Upper lobe of left lung (tissue), 6 donors: ENCODE measurements around the gene FYN. TPM values are rescaled to one million over a fixed set of nuclear protein-coding genes. Genes with fewer than 3 reads are reported as not detected.

ENCODE experiments used
- ATAC-seq, 2 donors: fragments of 200-7000 bp; cut with Tn5 transposase; one replicate each; pipeline ENCODE4 v1.9.1; 2022; ENCODE audit warnings: mild to moderate bottlenecking in 2 of 2, moderate library complexity in 2 of 2; ENCODE audit not compliant: low FRiP score in 2 of 2
- DNase-seq, 2 donors: peaks; one replicate each; pipeline ENCODE4 v3.0.0-alpha.2; 2019 to 2020
- H3K27ac ChIP-seq, 4 donors: fragments of 200-600 bp; sonication (generic); one replicate each; pipeline ENCODE4 v1.5.1; 2016 to 2019
- H3K27me3 ChIP-seq, 4 donors: fragments of 200-600 bp; sonication (generic); one replicate each; pipeline ENCODE4 v1.5.1; 2017 to 2019
- H3K36me3 ChIP-seq, 4 donors: fragments of 200-600 bp; sonication (generic); one replicate each; pipeline ENCODE4 v1.5.1; 2016 to 2019
- H3K4me1 ChIP-seq, 4 donors: fragments of 200-600 bp; sonication (generic); one replicate each; pipeline ENCODE4 v1.5.1; 2018 to 2019
- H3K4me3 ChIP-seq, 4 donors: fragments of 200-600 bp; sonication (generic); one replicate each; pipeline ENCODE4 v1.5.1; 2017 to 2019; ENCODE audit warnings: mild to moderate bottlenecking in 2 of 4, moderate library complexity in 1 of 4
- H3K9me3 ChIP-seq, 4 donors: fragments of 200-600 bp; sonication (generic); one replicate each; pipeline ENCODE4 v1.5.1; 2018 to 2019
- CTCF ChIP-seq, 6 experiments: fragments of 450-650 bp in 4 of 6; fragments of 200-600 bp in 2 of 6; sonication (generic) in 2 of 6; IDR thresholded peaks; one replicate each; pipeline ENCODE4 v1.5.1; 2016 to 2019; ENCODE audit warnings: antibody characterized with exemption in 6 of 6
- EP300 ChIP-seq, 4 donors: sonication (generic); formaldehyde crosslinking; IDR thresholded peaks; one replicate each; pipeline ENCODE4 v1.5.1; 2017; ENCODE audit warnings: antibody characterized with exemption in 4 of 4, control low read depth in 2 of 4
- POLR2A ChIP-seq, 4 donors: fragments of 450-650 bp; IDR thresholded peaks; one replicate each; pipeline ENCODE4 v1.5.1; 2016 to 2017; ENCODE audit warnings: antibody characterized with exemption in 4 of 4, mild to moderate bottlenecking in 2 of 4
- POLR2AphosphoS5 ChIP-seq, 2 donors: sonication (generic); formaldehyde crosslinking; IDR thresholded peaks; one replicate each; pipeline ENCODE4 v1.5.1; 2017; ENCODE audit warnings: antibody characterized with exemption in 2 of 2
- WGBS, 2 donors: methylation state at CpG; one replicate each; pipeline ENCODE4 v1.1.5; 2017 to 2018; 5-methylcytosine and 5-hydroxymethylcytosine counted together
- total RNA-seq, 6 donors: library from RNA; depleted of rRNA in 4 of 6; stranded (reverse); fragments of >200 nt in 4 of 6; gene quantifications; one replicate each; pipeline versions ENCODE4 v1.1.0 to v1.2.1, GENCODE V29; 2016 to 2021
- donor health status: DM: no; HTN: no; CAD: no; lungs with moderate emphysema.
- donor health status: DM: no; HTN: yes; CAD: no; lungs with severe emphysema.

Gene FYN
- total RNA-seq, 6 donors from 2014 or later, result 69.1 to 181 (median 113) TPM

GRCh38 chr6:111738631-111739030 is 134.6 kb downstream of the FYN start:
- DNase-seq (no peak), ATAC-seq (no peak)

GRCh38 chr6:111738156-111738555 is 135.1 kb downstream of the FYN start:
- WGBS, 2 donors, result 89 to 90% methylated on average over 3 of the region's 3 CpGs
- peaks cover 39 to 54% (median 45%) of the 10 kb centered on the region in 4 donors for H3K4me1 ChIP-seq
- TF ChIP-seq POLR2AphosphoS5 (IDR thresholded peaks at IDR 0.05) (no peak), EP300 (IDR thresholded peaks at IDR 0.05) (no peak), CTCF (IDR thresholded peaks at IDR 0.05) (no peak), POLR2A (IDR thresholded peaks at IDR 0.05) (no peak)

More at GRCh38 chr6:111738631-111739030, 134.6 kb downstream of the FYN start:
- no peaks in the 10 kb centered on the region for H3K27me3 ChIP-seq
- whole genome bisulfite sequencing, 2 donors, result 65 to 83% methylated on average over 2 of the region's 2 CpGs
- H3K27ac ChIP-seq, result no peak overlapping the region
- H3K4me1 ChIP-seq, result peaks cover 43 to 56% (median 48%) of the 10 kb centered on the region in 4 donors
- no peak overlapping the region for H3K4me3 ChIP-seq
- H3K36me3 ChIP-seq, result no peaks in the 10 kb centered on the region
- H3K9me3 ChIP-seq, result no peaks in the 10 kb centered on the region
- TF ChIP-seq POLR2A (IDR thresholded peaks at IDR 0.05), result no peak
- TF ChIP-seq EP300 (IDR thresholded peaks at IDR 0.05), result no peak
- no peak for TF ChIP-seq POLR2AphosphoS5 (IDR thresholded peaks at IDR 0.05)
- TF ChIP-seq CTCF (IDR thresholded peaks at IDR 0.05), result no peak

GRCh38 chr6:111737065-111737521 is 136.2 kb downstream of the FYN start:
- Histone ChIP-seq H3K27me3 (no peaks in the 10 kb centered on the region), H3K27ac (peak overlapping the region in 2 of 4 donors; percentile 32 to 67), H3K4me3 (no peak overlapping the region), H3K36me3 (no peaks in the 10 kb centered on the region), H3K4me1 (peaks cover 31 to 48% (median 40%) of the 10 kb centered on the region in 4 donors), H3K9me3 (peaks cover 0 to 7% (median 3%) of the 10 kb centered on the region in 4 donors)
- no peak for TF ChIP-seq CTCF (IDR thresholded peaks at IDR 0.05)
- TF ChIP-seq EP300 (IDR thresholded peaks at IDR 0.05), result no peak
- TF ChIP-seq POLR2A (IDR thresholded peaks at IDR 0.05), result no peak
- no peak for TF ChIP-seq POLR2AphosphoS5 (IDR thresholded peaks at IDR 0.05)
- DNase-seq (no peak), ATAC-seq (no peak)
- WGBS, 2 donors, result 16 to 53% methylated on average over 3 of the region's 3 CpGs

More at GRCh38 chr6:111738156-111738555, 135.1 kb downstream of the FYN start:
- no peak for DNase-seq
- no peak for ATAC-seq
- no peaks in the 10 kb centered on the region for H3K36me3 ChIP-seq
- H3K9me3 ChIP-seq, result no peaks in the 10 kb centered on the region
- H3K4me3 ChIP-seq, result no peak overlapping the region
- no peak overlapping the region for H3K27ac ChIP-seq
- no peaks in the 10 kb centered on the region for H3K27me3 ChIP-seq

GRCh38 chr6:111736005-111736608 is 137.1 kb downstream of the FYN start:
- no peak for TF ChIP-seq EP300 (IDR thresholded peaks at IDR 0.05)
- TF ChIP-seq CTCF (IDR thresholded peaks at IDR 0.05), result no peak
- TF ChIP-seq POLR2A (IDR thresholded peaks at IDR 0.05), result no peak
- no peak for TF ChIP-seq POLR2AphosphoS5 (IDR thresholded peaks at IDR 0.05)
- Histone ChIP-seq H3K36me3 (no peaks in the 10 kb centered on the region), H3K9me3 (peaks cover 0 to 7% (median 3%) of the 10 kb centered on the region in 4 donors), H3K27ac (peak overlapping the region in 1 of 4 donors; percentile 9), H3K4me3 (no peak overlapping the region), H3K4me1 (peaks cover 31 to 57% (median 44%) of the 10 kb centered on the region in 4 donors), H3K27me3 (no peaks in the 10 kb centered on the region)
- DNase-seq (no peak), ATAC-seq (no peak)
- 80 to 89% methylated on average over 4 of the region's 4 CpGs for WGBS, 2 donors
